GM10266 (cell line): ENCODE measurements around the gene SHH.

Experiments used
- DNase-seq: peaks from one replicate; pipeline ENCODE4 v3.0.0; 2012; ENCODE audit errors: extremely low spot score
- TF ChIP-seq, protein P1 (sequence below): IDR thresholded peaks from 2 replicates; pipeline ENCODE4 v1.5.1; 2012; ENCODE audit warnings: mild to moderate bottlenecking, low read depth; ENCODE audit not compliant: control insufficient read depth, insufficient read depth; ENCODE audit errors: missing control alignments

The SHH gene

DNA sequence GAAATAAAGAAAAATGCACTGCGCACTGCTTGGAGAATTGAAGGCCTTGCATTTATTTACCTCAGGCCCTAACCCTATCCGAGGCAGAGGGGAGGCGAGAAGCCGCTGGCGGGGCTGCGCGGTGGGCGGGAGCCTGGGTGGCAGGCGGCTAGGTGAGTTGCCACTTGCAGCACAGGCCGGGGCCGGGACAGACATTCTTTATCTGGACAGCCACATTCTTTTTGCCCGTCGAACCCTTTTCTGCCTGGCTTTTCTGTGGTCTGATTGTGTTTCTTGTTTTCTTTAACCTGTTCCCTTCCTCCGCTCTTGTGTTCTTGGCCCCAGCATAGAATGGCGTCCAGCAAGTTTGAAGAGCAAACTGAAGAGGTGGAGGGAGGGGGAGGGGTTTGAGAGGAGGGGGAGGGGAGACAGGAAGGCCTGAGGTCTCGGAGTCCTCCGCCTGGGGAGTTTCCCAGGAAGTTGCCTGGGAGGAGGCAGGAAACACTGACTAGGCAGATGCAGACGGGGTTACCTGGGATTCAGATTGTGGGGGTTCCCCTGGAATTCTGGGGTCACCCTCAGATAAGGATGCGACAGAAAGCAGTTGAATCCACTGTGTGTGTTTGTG, 5.1 kb downstream of the SHH start:
- DNase-seq, result no peak
- TF ChIP-seq, protein P1, sequence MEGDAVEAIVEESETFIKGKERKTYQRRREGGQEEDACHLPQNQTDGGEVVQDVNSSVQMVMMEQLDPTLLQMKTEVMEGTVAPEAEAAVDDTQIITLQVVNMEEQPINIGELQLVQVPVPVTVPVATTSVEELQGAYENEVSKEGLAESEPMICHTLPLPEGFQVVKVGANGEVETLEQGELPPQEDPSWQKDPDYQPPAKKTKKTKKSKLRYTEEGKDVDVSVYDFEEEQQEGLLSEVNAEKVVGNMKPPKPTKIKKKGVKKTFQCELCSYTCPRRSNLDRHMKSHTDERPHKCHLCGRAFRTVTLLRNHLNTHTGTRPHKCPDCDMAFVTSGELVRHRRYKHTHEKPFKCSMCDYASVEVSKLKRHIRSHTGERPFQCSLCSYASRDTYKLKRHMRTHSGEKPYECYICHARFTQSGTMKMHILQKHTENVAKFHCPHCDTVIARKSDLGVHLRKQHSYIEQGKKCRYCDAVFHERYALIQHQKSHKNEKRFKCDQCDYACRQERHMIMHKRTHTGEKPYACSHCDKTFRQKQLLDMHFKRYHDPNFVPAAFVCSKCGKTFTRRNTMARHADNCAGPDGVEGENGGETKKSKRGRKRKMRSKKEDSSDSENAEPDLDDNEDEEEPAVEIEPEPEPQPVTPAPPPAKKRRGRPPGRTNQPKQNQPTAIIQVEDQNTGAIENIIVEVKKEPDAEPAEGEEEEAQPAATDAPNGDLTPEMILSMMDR, result no peak

DNA sequence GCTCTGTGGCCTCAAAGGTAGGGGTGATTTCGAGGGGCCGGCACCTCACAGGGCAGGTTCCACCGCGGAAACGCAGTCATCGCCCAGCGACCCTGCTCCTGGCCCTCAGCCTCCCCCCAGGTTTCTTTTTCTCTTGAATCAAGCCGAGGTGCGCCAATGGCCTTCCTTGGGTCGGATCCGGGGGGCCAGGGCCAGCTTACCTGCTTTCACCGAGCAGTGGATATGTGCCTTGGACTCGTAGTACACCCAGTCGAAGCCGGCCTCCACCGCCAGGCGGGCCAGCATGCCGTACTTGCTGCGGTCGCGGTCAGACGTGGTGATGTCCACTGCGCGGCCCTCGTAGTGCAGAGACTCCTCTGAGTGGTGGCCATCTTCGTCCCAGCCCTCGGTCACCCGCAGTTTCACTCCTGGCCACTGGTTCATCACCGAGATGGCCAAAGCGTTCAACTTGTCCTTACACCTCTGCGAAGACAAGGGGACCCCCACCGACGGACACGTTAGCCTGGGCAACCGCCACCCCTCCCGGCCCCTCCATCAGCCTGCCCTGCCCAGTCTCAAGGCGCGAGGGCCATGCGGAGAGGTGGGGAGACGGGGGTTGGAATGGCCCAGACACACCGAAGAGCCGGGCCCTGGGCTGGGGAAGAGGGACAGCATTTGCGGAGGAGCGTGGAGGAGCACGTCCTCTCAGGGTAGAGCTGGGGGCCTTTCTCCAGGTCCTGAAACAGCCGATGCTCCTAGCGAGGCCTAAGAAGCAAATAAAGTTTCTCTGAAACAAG, 6.0 kb downstream of the SHH start:
- no peak for DNase-seq
- TF ChIP-seq, protein P1, result no peak

DNA sequence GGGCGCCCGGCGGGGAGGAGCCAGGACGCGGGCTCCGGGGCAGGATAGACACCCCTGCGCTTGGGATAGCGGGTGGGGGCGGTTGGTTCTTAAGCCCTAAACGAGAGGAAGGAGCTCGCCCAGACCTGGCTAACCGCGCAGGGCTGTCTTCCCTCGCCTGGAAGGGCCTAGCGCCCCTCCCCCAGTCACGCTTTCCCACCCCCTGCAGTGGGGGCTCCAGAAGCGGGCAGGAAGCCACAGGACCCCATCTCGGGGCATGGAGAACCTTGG, 6.5 kb downstream of the SHH start:
- TF ChIP-seq, protein P1, result no peak

DNA sequence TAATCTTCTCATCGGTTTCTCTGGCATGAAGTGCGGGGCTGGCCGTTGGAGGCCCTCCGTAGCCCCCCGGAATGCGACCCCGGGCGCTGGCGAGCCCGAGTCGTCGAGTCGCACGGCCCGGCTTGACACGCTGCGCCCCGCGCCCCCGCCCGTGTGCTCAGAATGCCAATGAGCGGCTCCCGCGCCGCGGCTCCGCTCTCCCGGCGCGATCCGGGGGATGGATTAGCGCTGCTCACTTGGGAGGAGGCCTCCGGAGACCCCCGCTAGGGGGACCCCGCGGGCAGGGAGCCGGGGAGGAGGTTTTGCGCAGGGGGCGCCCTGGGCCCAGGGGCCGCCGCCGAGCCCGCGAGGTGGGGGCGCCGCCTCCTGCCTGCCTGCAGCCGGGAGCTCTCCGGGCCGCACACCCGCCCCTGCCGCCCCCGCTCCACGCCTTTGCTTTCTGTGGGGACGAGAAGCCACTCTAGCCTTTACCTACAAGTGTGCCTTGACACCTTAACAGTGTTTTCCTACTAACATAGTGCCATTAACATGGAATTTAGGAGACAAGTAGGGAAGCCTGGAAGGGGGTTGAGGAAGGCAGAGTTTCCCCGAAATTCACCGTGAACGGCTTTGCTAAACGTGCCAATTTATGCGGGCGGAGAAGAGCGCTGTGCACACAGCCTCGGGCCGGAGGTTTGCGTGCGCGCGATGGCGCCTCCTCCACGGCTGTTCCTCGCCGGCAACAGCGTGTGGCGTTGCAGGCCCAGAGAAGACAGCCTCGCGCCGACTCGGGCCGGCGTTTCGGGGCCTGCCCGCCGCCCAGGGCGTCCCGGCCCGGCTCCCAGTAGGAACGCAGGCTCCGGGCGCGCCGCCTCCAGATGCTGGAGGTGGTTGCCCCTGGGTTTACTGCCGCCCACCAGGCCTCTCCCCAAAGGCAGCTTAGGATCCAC, 7.1 kb downstream of the SHH start:
- DNase-seq, result peak; percentile 91
- TF ChIP-seq, protein P1, result peak; percentile 62

More for the DNA sequence above, 6.5 kb downstream of the SHH start:
- no peak for DNase-seq

DNA sequence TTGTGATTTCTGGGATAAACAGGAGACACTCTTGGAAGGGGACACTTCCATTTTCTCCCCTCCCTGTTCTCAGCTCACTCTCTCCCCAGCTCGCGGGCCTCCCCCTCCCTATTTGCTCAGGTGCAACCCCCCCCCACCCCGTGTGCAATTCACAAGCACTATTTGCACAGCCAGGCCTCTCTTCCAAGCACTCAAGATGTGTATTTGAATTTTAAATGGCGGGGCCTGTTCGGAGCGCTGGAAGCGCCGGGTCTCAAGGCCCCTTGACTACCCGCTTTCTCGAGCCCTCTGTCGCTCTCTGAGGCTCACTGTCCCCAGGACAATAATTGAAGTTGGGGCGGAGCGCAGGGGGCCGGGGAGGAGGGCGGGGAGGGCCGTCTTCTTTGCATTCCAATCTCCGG, 7.8 kb downstream of the SHH start:
- TF ChIP-seq, protein P1, result no peak
- DNase-seq, result no peak

DNA sequence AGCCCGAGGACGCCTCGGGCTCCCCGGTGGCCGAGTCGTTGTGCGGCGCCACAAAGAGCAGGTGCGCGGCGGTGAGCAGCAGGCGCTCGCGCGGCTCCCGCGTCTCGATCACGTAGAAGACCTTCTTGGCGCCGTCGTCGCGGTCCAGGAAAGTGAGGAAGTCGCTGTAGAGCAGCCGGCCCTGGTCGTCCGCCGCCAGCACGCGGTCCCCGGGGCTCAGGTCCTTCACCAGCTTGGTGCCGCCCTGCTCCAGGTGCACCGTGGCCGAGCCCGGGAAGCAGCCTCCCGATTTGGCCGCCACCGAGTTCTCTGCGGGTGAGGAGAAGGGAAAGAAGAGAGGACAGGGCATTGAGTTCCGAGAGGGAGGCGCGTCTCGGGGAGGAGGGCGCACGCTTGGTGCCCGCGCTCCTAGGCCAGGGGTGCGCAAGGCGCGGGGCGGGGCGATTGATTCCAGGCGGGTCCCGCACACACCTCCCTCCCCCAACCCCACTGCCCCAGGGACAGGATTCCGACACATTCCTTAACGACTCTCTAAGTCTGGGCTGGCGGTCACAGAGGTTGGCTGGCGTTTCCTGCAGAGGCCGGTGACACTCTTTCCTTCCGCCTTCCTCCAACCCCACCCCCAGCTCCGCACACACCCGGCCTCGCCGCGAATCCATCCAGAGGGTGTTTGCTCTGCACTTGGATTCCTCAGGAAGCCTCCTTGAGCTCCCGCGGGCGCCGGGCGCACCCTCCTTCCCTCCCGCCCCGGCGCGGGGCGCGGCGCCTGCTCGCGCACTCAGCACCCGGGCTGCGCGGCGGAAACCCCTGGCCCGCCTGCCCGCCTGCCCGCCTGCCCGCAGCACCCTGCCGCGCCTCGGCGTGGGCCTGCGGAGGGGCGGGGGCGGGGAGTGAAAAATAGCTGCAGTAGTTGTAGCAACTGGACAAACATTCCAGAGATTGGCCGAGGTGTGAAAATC, 8.6 kb downstream of the SHH start:
- DNase-seq, result no peak
- TF ChIP-seq, protein P1, result no peak
